HG03378 (cell line): ENCODE measurements around the gene IGF2.

ENCODE experiments used
- ATAC-seq: cut with Tn5 transposase; IDR thresholded peaks from one replicate; pipeline ENCODE4 v1.9.1; 2021; ENCODE audit warnings: mild to moderate bottlenecking, moderate library complexity; ENCODE audit not compliant: unreplicated experiment

IGF2 gene

DNA sequence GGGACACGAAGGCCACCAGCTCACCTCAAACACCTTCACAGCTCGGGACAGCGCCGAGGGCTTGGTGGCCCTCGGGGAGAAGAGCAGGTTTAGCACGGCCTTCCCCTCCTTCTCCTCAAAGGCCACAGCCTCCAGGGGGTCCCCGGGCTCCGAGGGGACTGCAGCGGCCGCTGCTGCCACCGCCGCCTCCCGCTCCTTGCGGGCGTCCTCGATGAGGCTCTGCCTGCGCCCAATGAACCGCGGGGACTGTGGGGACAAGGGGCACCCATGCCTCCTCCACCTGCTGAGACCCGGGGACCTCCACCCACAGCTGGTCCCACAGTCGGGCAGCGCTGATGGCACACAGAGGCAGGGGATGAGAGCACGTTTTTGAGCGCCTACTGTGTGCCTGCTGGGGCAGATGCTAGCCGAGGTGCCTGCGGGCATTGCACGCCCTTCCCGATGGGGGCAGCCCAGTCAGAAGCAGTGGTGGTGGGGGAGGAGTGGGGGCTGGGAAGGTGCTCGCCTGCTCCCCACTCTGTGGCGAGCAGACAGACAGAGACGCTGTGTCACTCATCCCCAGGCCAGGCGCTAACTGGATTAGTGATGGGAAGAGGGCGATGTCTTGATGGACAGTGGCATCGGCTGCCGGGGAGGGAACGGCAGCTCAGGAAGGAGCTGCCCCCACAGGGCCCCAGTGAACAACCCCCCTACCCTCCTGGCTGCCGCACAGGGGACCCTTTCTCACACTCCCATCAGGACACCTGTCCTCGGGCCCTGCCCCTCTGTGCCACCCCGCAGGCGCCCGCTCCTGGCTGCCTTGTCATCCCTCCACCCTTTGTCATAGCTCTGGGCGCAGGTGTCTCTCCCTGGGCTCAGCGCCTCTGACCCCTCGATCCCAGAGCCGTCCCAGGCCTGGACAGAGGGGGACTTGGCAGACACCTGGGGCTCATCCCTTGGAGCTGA, 30.7 kb upstream of the IGF2 start:
- ATAC-seq: no peak

GRCh38 chr11:2169005-2169378, 29.8 kb upstream of the IGF2 start:
- no peak for ATAC-seq

- ATAC-seq: no peak
These were observed 29.3 kb upstream of the IGF2 start for GRCh38 chr11:2168286-2169004.

DNA sequence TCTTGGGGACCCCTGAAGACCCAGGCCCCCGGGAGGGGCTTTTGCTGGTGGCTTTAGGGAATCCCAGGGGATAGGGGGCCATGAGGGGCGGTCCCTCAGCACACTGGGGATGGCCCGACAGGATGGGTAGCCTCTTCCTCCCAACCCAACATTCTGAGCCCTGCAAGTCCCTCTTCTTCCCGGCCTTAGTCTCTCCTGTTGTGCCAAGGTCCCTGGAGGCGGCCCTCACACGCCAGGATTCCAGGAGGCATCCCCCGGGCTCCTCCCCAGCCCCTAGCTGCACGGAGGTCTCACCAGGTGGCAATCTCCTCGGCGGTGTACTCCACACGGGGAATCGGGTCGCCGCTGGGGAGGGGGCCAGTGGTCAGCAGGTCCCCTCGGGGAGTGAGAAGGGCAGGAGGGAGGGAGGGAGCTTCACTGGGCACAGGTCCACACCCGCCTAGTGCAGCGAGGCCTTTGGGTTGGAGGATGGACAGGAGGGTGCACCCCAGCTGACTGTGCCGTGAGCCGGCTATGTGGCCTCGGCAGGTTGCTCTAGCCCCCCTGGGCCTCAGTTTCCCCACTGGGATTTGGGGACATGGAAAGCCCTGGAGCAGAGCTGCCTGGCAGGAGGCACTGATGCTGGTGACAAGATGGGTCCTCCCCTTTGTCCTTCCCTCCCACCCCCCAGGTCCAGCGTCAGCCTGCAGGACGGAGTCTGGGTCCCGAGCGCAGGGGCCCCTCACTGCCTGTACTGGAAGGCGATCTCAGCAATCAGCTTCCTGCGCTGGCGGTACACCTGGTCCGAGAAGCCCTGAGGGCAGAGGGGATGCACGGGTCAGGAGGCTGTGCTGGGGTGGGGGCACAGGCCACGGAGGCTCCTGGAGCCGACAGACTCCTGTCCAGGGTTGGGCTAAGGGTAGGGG, 28.2 kb upstream of the IGF2 start:
- ATAC-seq: no peak

DNA sequence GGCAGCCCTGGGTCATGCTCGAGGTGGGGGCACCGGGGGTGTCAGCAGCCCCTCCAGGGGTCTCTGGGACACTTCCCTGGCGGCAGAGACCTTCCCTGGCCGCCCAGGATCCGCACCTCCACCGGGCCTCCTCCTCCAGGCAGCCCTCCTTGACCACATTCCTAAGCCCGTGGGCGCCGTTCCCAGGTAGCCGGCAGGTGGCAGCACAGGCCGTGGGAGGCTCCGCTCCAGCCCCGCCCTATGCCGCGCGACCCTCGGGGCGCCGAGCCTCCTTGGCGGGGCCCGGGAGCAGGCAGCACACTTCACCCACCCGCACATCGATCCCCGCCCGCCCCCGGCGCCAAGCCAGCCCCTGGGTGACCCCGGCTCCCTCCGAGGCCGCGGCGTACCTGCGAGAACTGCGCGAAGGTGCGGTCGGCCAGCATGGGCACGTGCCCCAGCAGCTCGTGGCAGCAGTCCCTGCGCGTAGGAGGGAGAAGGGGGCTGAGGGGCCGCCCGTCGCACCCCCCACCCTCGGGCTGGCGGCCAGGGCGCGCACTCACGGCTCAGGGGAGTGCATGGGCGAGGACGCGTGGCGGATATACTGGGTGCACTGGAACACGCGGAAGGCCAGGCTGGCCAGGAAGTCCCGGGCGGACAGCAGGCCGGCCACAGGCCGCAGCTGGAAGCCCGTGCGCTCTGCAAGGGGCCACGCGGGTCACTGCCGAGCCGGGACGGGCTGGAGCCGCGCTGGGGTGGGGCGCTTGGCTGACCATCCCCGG, 27.1 kb upstream of the IGF2 start:
- no peak for ATAC-seq

DNA sequence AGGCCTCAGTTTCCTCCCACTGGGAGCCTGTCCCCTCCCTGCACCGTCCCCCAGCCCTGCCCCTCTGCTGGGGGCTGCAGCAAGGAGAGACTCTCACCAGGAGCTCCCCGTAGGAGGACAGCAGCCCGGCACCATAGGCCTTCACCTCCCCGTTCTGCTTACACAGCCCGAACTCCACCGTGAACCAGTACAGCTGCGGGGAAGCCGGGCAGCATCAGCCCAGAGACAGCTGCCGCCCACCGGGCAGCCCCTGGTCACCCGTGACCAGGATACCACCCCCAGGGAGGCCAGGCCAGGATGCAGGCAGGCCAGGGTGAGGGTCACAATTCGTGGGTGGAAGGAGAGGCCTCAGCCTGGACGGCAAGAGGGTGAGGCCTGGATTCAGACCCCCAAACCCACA, 26.4 kb upstream of the IGF2 start:
- ATAC-seq: no peak

DNA sequence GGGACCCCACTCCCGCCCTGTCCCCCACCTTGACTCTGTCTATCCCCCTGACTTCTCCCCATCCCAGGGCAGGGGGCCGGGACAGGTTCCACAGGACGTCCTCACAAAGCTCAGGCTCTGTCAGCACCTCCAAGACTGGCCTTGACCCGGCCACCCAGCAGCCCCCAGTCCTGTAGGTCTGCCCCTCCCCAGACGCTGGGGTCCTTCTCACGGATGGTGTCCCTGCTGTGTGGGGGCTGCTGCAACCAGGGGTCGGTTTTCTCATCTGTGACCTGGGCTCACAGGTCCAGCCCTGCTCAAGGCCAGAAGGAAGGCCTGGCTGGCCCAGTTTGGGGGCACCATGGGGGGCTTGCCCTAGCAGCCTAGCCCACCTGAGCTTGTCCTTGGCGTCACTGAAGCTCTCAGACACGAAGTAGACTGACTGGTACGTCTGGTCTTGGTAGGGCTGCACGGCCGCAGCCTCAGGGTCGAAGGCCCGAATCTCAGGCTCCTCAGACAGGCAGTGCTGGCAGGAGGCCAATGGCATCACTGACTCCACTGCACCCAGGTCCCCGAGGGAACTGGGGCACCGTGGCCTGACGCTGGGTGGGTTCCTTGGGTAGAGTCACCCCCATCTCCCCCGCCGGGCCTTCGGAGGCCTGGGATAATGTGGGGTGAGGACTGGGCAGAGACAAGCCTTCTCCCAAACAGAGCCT, 25.8 kb upstream of the IGF2 start:
- ATAC-seq: no peak

- no peak for ATAC-seq
These were observed 24.9 kb upstream of the IGF2 start for GRCh38 chr11:2164081-2164480.

- ATAC-seq: no peak
These were observed 24.3 kb upstream of the IGF2 start for GRCh38 chr11:2163428-2163978.

DNA sequence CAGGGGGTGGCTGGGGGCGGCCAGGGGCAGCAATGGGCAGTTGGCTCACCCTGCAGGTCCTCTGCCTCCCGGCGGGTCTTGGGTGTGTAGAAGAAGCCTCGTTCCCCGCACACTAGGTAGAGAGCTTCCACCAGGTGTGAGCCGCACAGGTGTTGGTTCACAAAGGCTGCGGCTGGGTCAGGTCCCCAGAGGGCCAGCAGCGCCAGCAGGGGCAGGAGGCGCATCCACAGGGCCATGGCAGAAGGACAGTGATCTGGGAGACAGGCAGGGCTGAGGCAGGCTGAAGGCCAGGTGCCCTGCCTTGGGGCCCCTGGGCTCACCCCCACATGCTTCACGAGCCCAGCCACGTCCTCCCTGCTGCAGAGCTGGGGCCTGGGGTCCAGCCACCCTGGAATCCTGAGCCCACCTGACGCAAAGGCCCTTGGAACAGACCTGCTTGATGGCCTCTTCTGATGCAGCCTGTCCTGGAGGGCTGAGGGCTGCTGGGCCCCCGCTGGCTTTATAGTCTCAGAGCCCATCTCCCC, 21.6 kb upstream of the IGF2 start, which contains the start of gene INS:
INS (minus strand) TSS at position 474 of the 524 bp plus-strand sequence; CDS start at position 236, 238 bp downstream.
- ATAC-seq: no peak

DNA sequence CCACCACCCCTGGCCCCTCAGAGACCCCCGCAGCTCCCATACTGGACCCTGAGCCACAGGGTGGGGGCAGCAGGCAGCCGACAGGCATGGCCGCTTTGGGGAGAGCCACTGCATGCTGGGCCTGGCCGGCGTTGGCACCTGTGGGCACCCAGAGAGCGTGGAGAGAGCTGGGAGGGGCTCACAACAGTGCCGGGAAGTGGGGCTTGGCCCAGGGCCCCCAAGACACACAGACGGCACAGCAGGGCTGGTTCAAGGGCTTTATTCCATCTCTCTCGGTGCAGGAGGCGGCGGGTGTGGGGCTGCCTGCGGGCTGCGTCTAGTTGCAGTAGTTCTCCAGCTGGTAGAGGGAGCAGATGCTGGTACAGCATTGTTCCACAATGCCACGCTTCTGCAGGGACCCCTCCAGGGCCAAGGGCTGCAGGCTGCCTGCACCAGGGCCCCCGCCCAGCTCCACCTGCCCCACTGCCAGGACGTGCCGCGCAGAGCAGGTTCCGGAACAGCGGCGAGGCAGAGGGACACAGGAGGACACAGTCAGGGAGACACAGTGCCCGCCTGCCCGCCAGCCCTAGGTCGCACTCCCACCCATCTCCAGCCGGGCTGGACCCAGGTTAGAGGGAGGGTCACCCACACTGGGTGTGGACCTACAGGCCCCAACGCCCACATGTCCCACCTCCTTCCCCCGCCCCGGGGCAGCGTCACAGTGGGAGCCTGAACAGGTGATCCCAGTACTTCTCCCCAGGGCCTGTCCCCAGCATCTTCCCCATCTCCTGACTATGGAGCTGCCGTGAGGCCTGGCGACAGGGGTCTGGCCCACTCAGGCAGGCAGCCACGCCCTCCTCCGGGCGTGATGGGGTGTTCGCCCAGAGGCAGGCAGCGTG, 20.6 kb upstream of the IGF2 start:
- no peak for ATAC-seq

DNA sequence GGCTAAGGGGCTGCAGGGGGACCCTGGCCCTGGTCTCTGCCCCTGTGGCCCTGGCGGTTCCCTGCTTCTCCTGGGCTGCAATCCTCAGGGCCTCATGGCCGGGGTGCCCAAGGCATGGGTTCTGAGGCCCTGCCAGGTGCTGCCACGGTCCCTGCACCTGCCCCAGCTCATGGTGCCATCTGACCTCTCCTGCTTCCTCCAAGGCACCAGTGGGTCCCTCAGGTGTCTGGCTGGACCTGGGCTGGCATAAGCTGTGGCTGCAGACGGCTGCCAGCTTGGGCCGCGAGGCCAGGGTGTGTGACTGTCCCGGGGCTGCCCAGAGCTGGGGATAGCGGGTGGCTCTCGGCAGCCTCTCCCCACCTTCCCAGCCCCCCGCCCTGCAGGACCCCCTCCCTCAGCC, 19.8 kb upstream of the IGF2 start:
- ATAC-seq: no peak

GRCh38 chr11:2158296-2158737, 19.1 kb upstream of the IGF2 start:
- no peak for ATAC-seq

DNA sequence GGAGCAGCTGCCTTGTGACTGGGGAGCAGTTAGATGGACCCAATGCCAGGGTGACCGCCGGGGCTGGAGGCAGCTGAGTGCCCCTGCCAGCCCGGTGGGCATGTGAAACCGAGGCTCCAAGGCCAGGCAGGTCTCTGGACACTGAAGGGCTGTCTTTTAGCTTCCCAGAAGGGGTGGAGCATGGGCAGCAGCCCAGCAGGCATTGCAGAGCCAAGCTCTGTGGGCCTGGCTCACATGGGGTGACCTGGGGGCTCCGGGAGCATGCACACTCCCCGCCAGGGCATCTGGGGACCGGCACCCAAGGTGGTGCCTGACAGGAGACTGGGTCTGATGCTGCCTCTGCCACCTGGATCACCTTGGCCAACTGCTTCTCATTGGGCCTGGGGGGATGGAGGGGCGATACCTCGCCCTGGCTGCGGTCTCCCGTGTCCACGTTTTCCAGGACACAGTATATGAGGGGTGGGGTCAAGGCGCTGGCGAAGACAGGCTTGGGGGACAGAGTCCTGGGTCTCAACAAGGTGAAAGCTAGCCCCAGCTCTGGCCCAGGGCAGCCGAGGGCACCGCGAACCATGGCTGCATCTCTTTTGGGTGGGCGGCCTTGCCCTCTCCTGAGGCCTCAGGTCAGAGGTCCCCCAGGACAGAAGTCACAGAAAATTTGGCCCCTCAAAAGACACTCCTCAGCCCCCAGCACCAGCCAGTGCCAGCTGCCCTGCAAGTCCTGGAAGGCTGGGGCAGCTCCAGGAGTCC, 18.3 kb upstream of the IGF2 start:
- ATAC-seq: no peak

DNA sequence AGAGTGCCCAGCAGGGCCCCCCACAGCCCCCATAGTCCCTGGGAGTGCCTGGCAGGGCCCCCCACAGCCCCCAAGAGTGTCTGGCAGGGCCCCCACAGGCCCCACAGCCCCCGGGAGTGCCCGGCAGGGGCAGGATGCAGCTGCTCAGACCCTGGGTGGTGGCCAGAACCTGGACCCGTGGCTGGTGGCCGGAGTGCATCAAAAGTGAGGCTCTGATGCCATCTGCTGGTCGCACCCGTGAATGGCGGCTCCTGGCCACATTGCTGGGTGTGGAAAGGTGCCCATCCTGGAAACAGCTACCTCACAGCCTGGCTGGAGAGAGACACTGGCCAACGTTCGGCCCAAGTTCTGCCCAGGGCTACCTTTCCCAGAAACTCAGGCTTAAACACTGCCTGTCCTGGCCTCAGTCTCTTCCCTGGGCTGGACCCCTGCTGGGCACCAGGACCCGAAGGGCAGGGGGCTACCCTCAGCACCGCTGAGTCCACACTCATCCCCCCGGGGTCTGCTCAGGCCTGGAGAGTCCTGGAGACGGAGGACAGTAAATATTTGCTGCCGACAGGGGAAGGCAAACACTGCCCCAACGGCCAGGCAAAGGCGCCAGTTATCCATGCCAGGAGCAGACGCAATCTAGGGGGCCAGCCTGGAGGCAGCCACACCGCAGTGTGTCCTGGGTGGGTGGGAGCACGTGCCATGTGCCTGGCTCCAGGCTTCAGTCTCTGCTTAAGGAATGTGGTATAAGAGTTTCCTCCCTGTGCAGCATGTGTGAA, 17.4 kb upstream of the IGF2 start:
- ATAC-seq: no peak

DNA sequence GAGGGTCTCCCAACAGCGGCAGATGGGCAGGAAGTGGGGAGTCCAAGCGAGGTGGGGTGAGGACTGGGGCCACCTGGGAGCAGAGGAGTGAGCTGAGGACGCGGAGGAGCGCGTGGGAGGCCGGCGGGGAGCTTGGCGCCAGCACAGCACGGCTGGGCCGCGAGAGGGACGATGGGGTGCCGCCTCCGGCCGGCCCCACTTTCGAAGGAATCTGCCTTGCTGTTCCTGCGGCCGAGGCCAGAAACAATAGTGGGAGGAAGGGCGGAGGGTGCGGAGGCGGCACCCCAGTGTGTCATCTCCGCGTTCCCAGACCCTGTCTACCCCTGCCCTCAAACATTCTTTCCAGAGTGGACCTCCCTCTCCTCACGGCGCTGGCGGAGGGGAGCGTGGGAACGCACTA, 16.3 kb upstream of the IGF2 start:
- no peak for ATAC-seq

DNA sequence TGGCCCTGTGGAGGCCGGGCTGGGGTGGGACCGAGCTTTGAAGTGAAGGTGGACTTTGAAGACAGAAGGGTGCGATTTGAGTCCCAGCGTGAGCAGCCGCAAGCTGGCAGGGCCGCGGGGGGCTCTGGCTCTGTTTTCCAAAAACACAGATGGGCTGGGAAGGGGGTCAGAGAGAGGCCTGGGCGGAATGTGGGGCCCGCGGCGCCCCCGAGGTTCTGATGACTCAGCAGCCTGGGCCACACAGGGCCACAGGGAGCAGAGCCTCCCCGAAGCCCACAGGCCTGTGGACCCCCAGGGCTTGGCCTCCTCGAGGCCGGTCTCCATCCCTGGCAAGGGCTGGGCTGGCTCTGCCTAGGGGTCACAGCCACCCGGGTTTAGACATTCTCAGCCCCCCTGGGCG, 15.7 kb upstream of the IGF2 start:
- ATAC-seq: no peak
